Measurements from ENCODE around the gene SFTPD.
A peak's percentile ranks its signal among the peaks of the same experiment; 100 is the strongest.

SFTPD gene

GRCh38 chr10:79940431-79940830 is 8.5 kb downstream of the SFTPD start:
- no peak overlapping the region for H3K9ac ChIP-seq (ENCODE audit: low read length)
- H3K4me2 ChIP-seq (ENCODE audit: low read length) = no peak overlapping the region
- H3K4ac ChIP-seq (ENCODE audit: low read depth, low read length) = no peak overlapping the region
- H3K4me3 ChIP-seq (ENCODE audit: low read depth, low read length) = no peak overlapping the region
- H3K36me3 ChIP-seq (ENCODE audit: control insufficient read depth in 1 of 2, insufficient read depth in 2 of 2, low read length in 2 of 2) = no peaks in the 10 kb centered on the region
- no peak overlapping the region for H2BK5ac ChIP-seq (ENCODE audit: low read depth, low read length, poor library complexity)
- no peaks in the 10 kb centered on the region for H3K79me1 ChIP-seq (ENCODE audit: low read length)
- H3K18ac ChIP-seq (ENCODE audit: low read length) = no peak overlapping the region
- H3K4me1 ChIP-seq (ENCODE audit: control insufficient read depth in 1 of 2, insufficient read depth in 2 of 2, low read length in 2 of 2) = no peaks in the 10 kb centered on the region
- H4K91ac ChIP-seq (ENCODE audit: low read depth, low read length) = no peak overlapping the region
- no peak overlapping the region for H2BK12ac ChIP-seq (ENCODE audit: low read length)
- no peak for DNase-seq
- no peak overlapping the region for H3K14ac ChIP-seq (ENCODE audit: low read length)
- H3K79me2 ChIP-seq (ENCODE audit: control insufficient read depth, insufficient read depth, low read length, poor library complexity) = no peaks in the 10 kb centered on the region
- H2BK120ac ChIP-seq (ENCODE audit: insufficient read depth, low read length, poor library complexity) = no peak overlapping the region
- no peak overlapping the region for H2AK5ac ChIP-seq (ENCODE audit: low read length)
- H4K12ac ChIP-seq (ENCODE audit: low read depth, low read length) = no peak overlapping the region
- no peak overlapping the region for H2AFZ ChIP-seq (ENCODE audit: insufficient read depth, low read length, poor library complexity)
- no peak overlapping the region for H4K8ac ChIP-seq (ENCODE audit: low read depth, low read length)
- H3K9me3 ChIP-seq (ENCODE audit: insufficient read depth, low read depth, low read length) = peaks cover 1% of the 10 kb centered on the region
- H3K23ac ChIP-seq (ENCODE audit: low read length) = no peak overlapping the region
- H3K27ac ChIP-seq (ENCODE audit: low read depth, low read length) = no peak overlapping the region
- H3K27me3 ChIP-seq (ENCODE audit: insufficient read depth, low read length) = no peaks in the 10 kb centered on the region

DNA sequence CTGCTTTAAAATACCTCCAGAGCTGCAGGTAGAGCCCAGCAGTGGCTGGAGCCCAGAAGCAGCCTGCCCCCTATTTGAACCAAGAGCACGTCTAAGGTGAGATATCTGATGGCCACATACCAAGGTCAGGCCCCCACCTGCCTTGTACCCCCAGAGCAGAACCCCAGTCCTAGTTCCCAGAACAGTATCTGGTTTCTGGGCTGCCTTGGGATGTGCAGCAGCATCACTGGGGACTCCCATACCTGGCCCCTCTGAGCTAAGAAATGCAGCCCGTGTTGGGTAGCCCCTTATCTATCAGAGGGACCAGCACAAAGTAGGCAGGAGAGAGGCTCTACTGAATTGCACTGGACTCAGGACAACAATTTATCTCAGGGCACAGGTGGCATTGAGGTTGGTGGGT is 8.9 kb downstream of the SFTPD start:
- Histone ChIP-seq H2BK5ac (ENCODE audit: low read depth, low read length, poor library complexity) (no peak overlapping the region), H3K14ac (ENCODE audit: low read length) (no peak overlapping the region), H4K91ac (ENCODE audit: low read depth, low read length) (no peak overlapping the region), H3K79me2 (ENCODE audit: control insufficient read depth, insufficient read depth, low read length, poor library complexity) (no peaks in the 10 kb centered on the region), H3K4me2 (ENCODE audit: low read length) (no peak overlapping the region), H3K23ac (ENCODE audit: low read length) (no peak overlapping the region), H3K27ac (ENCODE audit: low read depth, low read length) (no peak overlapping the region), H3K36me3 (ENCODE audit: control insufficient read depth in 1 of 2, insufficient read depth in 2 of 2, low read length in 2 of 2) (no peaks in the 10 kb centered on the region), H3K9ac (ENCODE audit: low read length) (no peak overlapping the region), H2AFZ (ENCODE audit: insufficient read depth, low read length, poor library complexity) (no peak overlapping the region), H4K8ac (ENCODE audit: low read depth, low read length) (no peak overlapping the region), H3K79me1 (ENCODE audit: low read length) (no peaks in the 10 kb centered on the region), H3K27me3 (ENCODE audit: insufficient read depth, low read length) (no peaks in the 10 kb centered on the region), H3K9me3 (ENCODE audit: insufficient read depth, low read depth, low read length) (peaks cover 1% of the 10 kb centered on the region), H3K4me3 (ENCODE audit: low read depth, low read length) (no peak overlapping the region), H2BK12ac (ENCODE audit: low read length) (no peak overlapping the region), H3K18ac (ENCODE audit: low read length) (no peak overlapping the region), H2BK120ac (ENCODE audit: insufficient read depth, low read length, poor library complexity) (no peak overlapping the region), H3K4ac (ENCODE audit: low read depth, low read length) (no peak overlapping the region), H2AK5ac (ENCODE audit: low read length) (no peak overlapping the region), H4K12ac (ENCODE audit: low read depth, low read length) (no peak overlapping the region), H3K4me1 (ENCODE audit: control insufficient read depth in 1 of 2, insufficient read depth in 2 of 2, low read length in 2 of 2) (no peaks in the 10 kb centered on the region)
- no CpG with 5 or more reads among the region's 2 CpGs for WGBS (ENCODE audit: extremely low coverage, insufficient coverage, insufficient read length)
- DNase-seq = no peak

- no peaks in the 10 kb centered on the region for H3K36me3 ChIP-seq (ENCODE audit: control insufficient read depth in 1 of 2, insufficient read depth in 2 of 2, low read length in 2 of 2)
- no peak overlapping the region for H3K18ac ChIP-seq (ENCODE audit: low read length)
- no peak overlapping the region for H3K14ac ChIP-seq (ENCODE audit: low read length)
- no peaks in the 10 kb centered on the region for H3K4me1 ChIP-seq (ENCODE audit: control insufficient read depth in 1 of 2, insufficient read depth in 2 of 2, low read length in 2 of 2)
- H3K4ac ChIP-seq (ENCODE audit: low read depth, low read length) = no peak overlapping the region
- no peak overlapping the region for H3K27ac ChIP-seq (ENCODE audit: low read depth, low read length)
- no peak overlapping the region for H3K23ac ChIP-seq (ENCODE audit: low read length)
- no peak overlapping the region for H2BK5ac ChIP-seq (ENCODE audit: low read depth, low read length, poor library complexity)
- no peak overlapping the region for H2AK5ac ChIP-seq (ENCODE audit: low read length)
- H2BK12ac ChIP-seq (ENCODE audit: low read length) = no peak overlapping the region
- H3K79me2 ChIP-seq (ENCODE audit: control insufficient read depth, insufficient read depth, low read length, poor library complexity) = no peaks in the 10 kb centered on the region
- no peaks in the 10 kb centered on the region for H3K27me3 ChIP-seq (ENCODE audit: insufficient read depth, low read length)
- no peak overlapping the region for H4K12ac ChIP-seq (ENCODE audit: low read depth, low read length)
- H2BK120ac ChIP-seq (ENCODE audit: insufficient read depth, low read length, poor library complexity) = no peak overlapping the region
- peak; percentile 33 to 36 for DNase-seq
- no CpG with 5 or more reads among the region's 6 CpGs for WGBS (ENCODE audit: extremely low coverage, insufficient coverage, insufficient read length)
- no peak overlapping the region for H4K8ac ChIP-seq (ENCODE audit: low read depth, low read length)
- no peaks in the 10 kb centered on the region for H3K79me1 ChIP-seq (ENCODE audit: low read length)
- no peak overlapping the region for H4K91ac ChIP-seq (ENCODE audit: low read depth, low read length)
- H3K9ac ChIP-seq (ENCODE audit: low read length) = no peak overlapping the region
- H3K4me3 ChIP-seq (ENCODE audit: low read depth, low read length) = no peak overlapping the region
- H2AFZ ChIP-seq (ENCODE audit: insufficient read depth, low read length, poor library complexity) = no peak overlapping the region
- H3K9me3 ChIP-seq (ENCODE audit: insufficient read depth, low read depth, low read length) = peaks cover 1% of the 10 kb centered on the region
- no peak overlapping the region for H3K4me2 ChIP-seq (ENCODE audit: low read length)
Measured at GRCh38 chr10:79938728-79939406, 10.0 kb downstream of the SFTPD start.

DNA sequence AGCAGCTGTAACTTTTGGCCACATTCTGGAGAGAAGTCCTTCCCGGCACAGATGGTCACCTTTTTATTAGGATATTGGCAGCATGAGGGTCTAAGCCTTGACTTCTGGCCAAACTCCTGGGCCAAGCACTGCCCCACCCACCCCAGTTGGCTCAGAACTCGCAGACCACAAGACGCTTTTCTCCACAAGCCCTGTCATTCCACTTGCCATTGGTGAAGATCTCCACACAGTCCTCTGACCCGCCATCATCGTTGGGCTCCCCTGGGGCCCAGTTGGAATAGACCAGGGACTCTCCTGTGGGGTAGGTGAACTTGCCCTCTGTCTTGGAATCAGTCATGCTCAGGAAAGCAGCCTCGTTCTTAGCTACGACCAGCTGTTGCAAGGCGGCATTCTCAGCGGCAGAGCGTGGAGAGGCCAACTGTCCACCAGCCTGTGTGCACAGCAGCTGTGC is 11.2 kb downstream of the SFTPD start:
- H3K9me3 ChIP-seq (ENCODE audit: insufficient read depth, low read depth, low read length) = peaks cover 1% of the 10 kb centered on the region

More for the DNA sequence above, 11.2 kb downstream of the SFTPD start:
- no peak overlapping the region for H3K9ac ChIP-seq (ENCODE audit: low read length)
- H4K91ac ChIP-seq (ENCODE audit: low read depth, low read length) = no peak overlapping the region
- no peak overlapping the region for H2AFZ ChIP-seq (ENCODE audit: insufficient read depth, low read length, poor library complexity)
- no peak overlapping the region for H3K4ac ChIP-seq (ENCODE audit: low read depth, low read length)
- no peak overlapping the region for H4K12ac ChIP-seq (ENCODE audit: low read depth, low read length)
- no peaks in the 10 kb centered on the region for H3K79me2 ChIP-seq (ENCODE audit: control insufficient read depth, insufficient read depth, low read length, poor library complexity)
- no CpG with 5 or more reads among the region's 10 CpGs for WGBS (ENCODE audit: extremely low coverage, insufficient coverage, insufficient read length)
- no peak overlapping the region for H3K27ac ChIP-seq (ENCODE audit: low read depth, low read length)
- no peak overlapping the region for H3K4me3 ChIP-seq (ENCODE audit: low read depth, low read length)
- H3K36me3 ChIP-seq (ENCODE audit: control insufficient read depth in 1 of 2, insufficient read depth in 2 of 2, low read length in 2 of 2) = no peaks in the 10 kb centered on the region
- H3K23ac ChIP-seq (ENCODE audit: low read length) = no peak overlapping the region
- H2BK12ac ChIP-seq (ENCODE audit: low read length) = no peak overlapping the region
- H3K4me2 ChIP-seq (ENCODE audit: low read length) = no peak overlapping the region
- no peak overlapping the region for H4K8ac ChIP-seq (ENCODE audit: low read depth, low read length)
- no peak overlapping the region for H2BK120ac ChIP-seq (ENCODE audit: insufficient read depth, low read length, poor library complexity)
- H3K18ac ChIP-seq (ENCODE audit: low read length) = no peak overlapping the region
- no peaks in the 10 kb centered on the region for H3K27me3 ChIP-seq (ENCODE audit: insufficient read depth, low read length)
- H3K4me1 ChIP-seq (ENCODE audit: control insufficient read depth in 1 of 2, insufficient read depth in 2 of 2, low read length in 2 of 2) = no peaks in the 10 kb centered on the region
- no peak overlapping the region for H3K14ac ChIP-seq (ENCODE audit: low read length)
- H2AK5ac ChIP-seq (ENCODE audit: low read length) = no peak overlapping the region
- H3K79me1 ChIP-seq (ENCODE audit: low read length) = no peaks in the 10 kb centered on the region
- no peak overlapping the region for H2BK5ac ChIP-seq (ENCODE audit: low read depth, low read length, poor library complexity)
- DNase-seq = no peak

All from trophoblast cell (in vitro differentiated cells and primary cell).